ENCODE measurements around the gene KLHDC4. TPM values are rescaled to one million over a fixed set of nuclear protein-coding genes. Genes with fewer than 3 reads are reported as not detected.

The KLHDC4 gene
- total and polyA plus RNA-seq, 8 donors = 25.5 to 119 (median 43.5) TPM

- intact Hi-C loops (cut with DNase I; ENCODE audit: low total_unique reads) = no loop called here
- no peak for DNase-seq
These were observed 68.0 kb downstream of the KLHDC4 start for GRCh38 chr16:87697792-87698191.

GRCh38 chr16:87697256-87697655, 68.5 kb downstream of the KLHDC4 start:
- Histone ChIP-seq H3K27ac (no peak overlapping the region), H3K9me3 (no peaks in the 10 kb centered on the region), H3K36me3 (peaks cover 0 to 67% (median 57%) of the 10 kb centered on the region in 4 donors), H3K4me3 (no peak overlapping the region), H3K4me1 (no peaks in the 10 kb centered on the region), H3K27me3 (no peaks in the 10 kb centered on the region)
- intact Hi-C loops (cut with DNase I; ENCODE audit: low total_unique reads) = no loop called here
- DNase-seq = no peak
- 80 to 97% (median 96%) methylated on average over 7 to 21 of the region's 21 CpGs for WGBS, 5 donors
- no peak for TF ChIP-seq CTCF (IDR thresholded peaks at IDR 0.05)
- TF ChIP-seq POLR2AphosphoS5 (IDR thresholded peaks at IDR 0.05) = no peak
- no peak for TF ChIP-seq EP300 (IDR thresholded peaks at IDR 0.05)
- no peak for TF ChIP-seq POLR2A (IDR thresholded peaks at IDR 0.05)

More at GRCh38 chr16:87697792-87698191, 68.0 kb downstream of the KLHDC4 start:
- Histone ChIP-seq H3K27me3 (no peaks in the 10 kb centered on the region), H3K4me3 (no peak overlapping the region), H3K9me3 (no peaks in the 10 kb centered on the region), H3K27ac (no peak overlapping the region), H3K4me1 (no peaks in the 10 kb centered on the region), H3K36me3 (peaks cover 0 to 73% (median 61%) of the 10 kb centered on the region in 4 donors)
- 89 to 96% (median 94%) methylated on average over 14 of the region's 14 CpGs for WGBS, 5 donors
- no peak for TF ChIP-seq EP300 (IDR thresholded peaks at IDR 0.05)
- no peak for TF ChIP-seq POLR2A (IDR thresholded peaks at IDR 0.05)
- no peak for TF ChIP-seq POLR2AphosphoS5 (IDR thresholded peaks at IDR 0.05)
- TF ChIP-seq CTCF (IDR thresholded peaks at IDR 0.05) = no peak

- no peak for DNase-seq
- Histone ChIP-seq H3K27ac (no peak overlapping the region), H3K4me1 (no peaks in the 10 kb centered on the region), H3K4me3 (no peak overlapping the region), H3K36me3 (peaks cover 0 to 62% (median 52%) of the 10 kb centered on the region in 4 donors), H3K27me3 (no peaks in the 10 kb centered on the region), H3K9me3 (no peaks in the 10 kb centered on the region)
- TF ChIP-seq CTCF (IDR thresholded peaks at IDR 0.05) (no peak), POLR2A (IDR thresholded peaks at IDR 0.05) (no peak), EP300 (IDR thresholded peaks at IDR 0.05) (no peak), POLR2AphosphoS5 (IDR thresholded peaks at IDR 0.05) (no peak)
- WGBS, 5 donors = 80 to 85% (median 84%) methylated on average over 18 of the region's 18 CpGs
- intact Hi-C loops (cut with DNase I; ENCODE audit: low total_unique reads) = no loop called here
These were observed 69.1 kb downstream of the KLHDC4 start for GRCh38 chr16:87696726-87697125.

GRCh38 chr16:87695534-87695933, 70.3 kb downstream of the KLHDC4 start:
- peaks cover 0 to 8% (median 0%) of the 10 kb centered on the region in 4 donors for H3K4me1 ChIP-seq
- no peak overlapping the region for H3K4me3 ChIP-seq
- intact Hi-C loops (cut with DNase I; ENCODE audit: low total_unique reads) = no loop called here
- no peak overlapping the region for H3K27ac ChIP-seq
- no peaks in the 10 kb centered on the region for H3K9me3 ChIP-seq
- TF ChIP-seq POLR2A (IDR thresholded peaks at IDR 0.05) (no peak), POLR2AphosphoS5 (IDR thresholded peaks at IDR 0.05) (no peak), EP300 (IDR thresholded peaks at IDR 0.05) (no peak), CTCF (IDR thresholded peaks at IDR 0.05) (no peak)
- peaks cover 0 to 52% (median 44%) of the 10 kb centered on the region in 4 donors for H3K36me3 ChIP-seq
- H3K27me3 ChIP-seq = peaks cover 0 to 9% (median 0%) of the 10 kb centered on the region in 3 donors
- DNase-seq = no peak
- WGBS, 5 donors = 88 to 98% (median 96%) methylated on average over 8 to 12 of the region's 12 CpGs
